DOHH2 (cell line): ENCODE measurements around the gene AQP12A.
"Not testable (repeated sequence)": the region's sequence is repeated elsewhere in the genome, so short reads cannot be mapped to it uniquely, and the experiment has no call there.

ENCODE experiments used
- EZH2phosphoT487 ChIP-seq: fragments of 200-600 bp; sonication (generic); IDR thresholded peaks from 2 replicates; pipeline ENCODE4 v1.6.1; 2017; ENCODE audit warnings: borderline replicate concordance, mild to moderate bottlenecking, antibody characterized with exemption, low read length, moderate library complexity, mixed read lengths
- TF ChIP-seq, protein P1 (sequence below): fragments of 200-600 bp; sonication (generic); IDR thresholded peaks from one replicate; pipeline ENCODE4 v1.5.1; 2014; ENCODE audit warnings: antibody characterized with exemption, mild to moderate bottlenecking, low read depth, low read length; ENCODE audit not compliant: poor library complexity, severe bottlenecking

DNA sequence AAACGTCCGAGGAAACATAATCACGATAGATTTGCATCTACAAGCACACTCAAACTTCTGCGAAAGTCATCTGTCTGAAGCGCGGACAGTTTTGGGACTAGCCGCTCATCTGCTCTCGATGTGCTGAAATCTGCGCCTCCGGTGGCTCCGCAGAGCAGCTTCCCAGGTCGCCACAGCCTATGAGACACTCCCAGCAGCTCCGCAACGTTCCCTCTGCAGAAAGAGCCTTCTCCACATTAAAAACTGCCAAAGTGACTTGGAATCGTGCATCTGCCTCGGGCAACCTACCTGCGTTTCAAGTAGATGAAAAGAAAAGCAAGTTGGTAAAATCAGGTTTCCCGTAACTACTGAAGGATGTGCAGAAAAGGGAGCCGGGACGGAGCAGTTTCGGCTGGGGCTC is 8.9 kb downstream of the AQP12A start:
- TF ChIP-seq, protein P1, sequence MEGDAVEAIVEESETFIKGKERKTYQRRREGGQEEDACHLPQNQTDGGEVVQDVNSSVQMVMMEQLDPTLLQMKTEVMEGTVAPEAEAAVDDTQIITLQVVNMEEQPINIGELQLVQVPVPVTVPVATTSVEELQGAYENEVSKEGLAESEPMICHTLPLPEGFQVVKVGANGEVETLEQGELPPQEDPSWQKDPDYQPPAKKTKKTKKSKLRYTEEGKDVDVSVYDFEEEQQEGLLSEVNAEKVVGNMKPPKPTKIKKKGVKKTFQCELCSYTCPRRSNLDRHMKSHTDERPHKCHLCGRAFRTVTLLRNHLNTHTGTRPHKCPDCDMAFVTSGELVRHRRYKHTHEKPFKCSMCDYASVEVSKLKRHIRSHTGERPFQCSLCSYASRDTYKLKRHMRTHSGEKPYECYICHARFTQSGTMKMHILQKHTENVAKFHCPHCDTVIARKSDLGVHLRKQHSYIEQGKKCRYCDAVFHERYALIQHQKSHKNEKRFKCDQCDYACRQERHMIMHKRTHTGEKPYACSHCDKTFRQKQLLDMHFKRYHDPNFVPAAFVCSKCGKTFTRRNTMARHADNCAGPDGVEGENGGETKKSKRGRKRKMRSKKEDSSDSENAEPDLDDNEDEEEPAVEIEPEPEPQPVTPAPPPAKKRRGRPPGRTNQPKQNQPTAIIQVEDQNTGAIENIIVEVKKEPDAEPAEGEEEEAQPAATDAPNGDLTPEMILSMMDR, result not testable (repeated sequence)
- not testable (repeated sequence) for TF ChIP-seq EZH2phosphoT487
